Measurements from ENCODE around the gene POLR3C. TPM values are rescaled to one million over a fixed set of nuclear protein-coding genes. Genes with fewer than 3 reads are reported as not detected.

POLR3C gene
- total and polyA plus RNA-seq, 11 donors, result 5.9 to 22.4 (median 15.1) TPM

- intact Hi-C loops (cut with DNase I), result no loop called here
- ATAC-seq, result no peak
Observed at GRCh38 chr1:145868232-145868631, 44.2 kb downstream of the POLR3C start.

GRCh38 chr1:145871994-145872924 lies 48.3 kb downstream of the POLR3C start:
- Histone ChIP-seq H3K4me1 (peaks cover 0 to 29% (median 7%) of the 10 kb centered on the region in 12 donors), H3K36me3 (peaks cover 0 to 8% (median 0%) of the 10 kb centered on the region in 9 donors), H3K27ac (peak overlapping the region; percentile 20 to 88 (median 72)), H3K4me3 (peak overlapping the region in 11 of 12 donors; percentile 7 to 64 (median 56)), H3K9me3 (no peaks in the 10 kb centered on the region), H3K27me3 (no peaks in the 10 kb centered on the region)
- TF ChIP-seq POLR2A (IDR thresholded peaks at IDR 0.05), result no peak
- 28 to 34% (median 32%) methylated on average over 41 to 47 of the region's 47 CpGs for WGBS, 4 donors
- intact Hi-C loops (cut with DNase I), result no loop called here
- ATAC-seq (peak; percentile 62 to 82 (median 79)), DNase-seq (peak; percentile 32 to 79 (median 45))

More at GRCh38 chr1:145868232-145868631, 44.2 kb downstream of the POLR3C start:
- Histone ChIP-seq H3K4me3 (no peak overlapping the region), H3K36me3 (peaks cover 0 to 19% (median 0%) of the 10 kb centered on the region in 9 donors), H3K4me1 (peaks cover 0 to 29% (median 7%) of the 10 kb centered on the region in 12 donors), H3K27me3 (no peaks in the 10 kb centered on the region), H3K9me3 (no peaks in the 10 kb centered on the region), H3K27ac (no peak overlapping the region)
- DNase-seq, result no peak
- WGBS, 4 donors, result 73 to 84% (median 84%) methylated on average over 4 of the region's 4 CpGs
- TF ChIP-seq POLR2A (IDR thresholded peaks at IDR 0.05) (no peak), CTCF (IDR thresholded peaks at IDR 0.05) (no peak)

- Histone ChIP-seq H3K9me3 (no peaks in the 10 kb centered on the region), H3K36me3 (no peaks in the 10 kb centered on the region), H3K4me1 (peaks cover 0 to 29% (median 7%) of the 10 kb centered on the region in 12 donors), H3K27me3 (no peaks in the 10 kb centered on the region), H3K27ac (no peak overlapping the region), H3K4me3 (no peak overlapping the region)
- 95 to 98% (median 95%) methylated on average over 12 of the region's 12 CpGs for WGBS, 4 donors
- ATAC-seq, result no peak
- intact Hi-C loops (cut with DNase I), result no loop called here
- DNase-seq, result no peak
- TF ChIP-seq CTCF (IDR thresholded peaks at IDR 0.05), result no peak
- TF ChIP-seq POLR2A (IDR thresholded peaks at IDR 0.05), result no peak
Observed at GRCh38 chr1:145874646-145875045, 50.6 kb downstream of the POLR3C start.

GRCh38 chr1:145877923-145878486 lies 54.0 kb downstream of the POLR3C start:
- H3K9me3 ChIP-seq, result no peaks in the 10 kb centered on the region
- WGBS, 4 donors, result 58 to 93% (median 87%) methylated on average over 3 to 7 of the region's 7 CpGs
- H3K4me3 ChIP-seq, result no peak overlapping the region
- no peaks in the 10 kb centered on the region for H3K36me3 ChIP-seq
- peaks cover 0 to 1% (median 0%) of the 10 kb centered on the region in 12 donors for H3K4me1 ChIP-seq
- no peak overlapping the region for H3K27ac ChIP-seq
- intact Hi-C loops (cut with DNase I), result no loop called here
- no peaks in the 10 kb centered on the region for H3K27me3 ChIP-seq
- DNase-seq (no peak), ATAC-seq (no peak)
- no peak for TF ChIP-seq POLR2A (IDR thresholded peaks at IDR 0.05)
- no peak for TF ChIP-seq CTCF (IDR thresholded peaks at IDR 0.05)

All from heart left ventricle (tissue), 16 donors.